ENCODE measurements around the gene ESCO1. TPM values are rescaled to one million over a fixed set of nuclear protein-coding genes. Genes with fewer than 3 reads are reported as not detected.

Gene ESCO1
- polyA plus RNA-seq, 2 of the 4 experiments (the other 2 are of a cell fraction): 7.7 to 13.2 TPM

- DNase-seq (ENCODE audit: low read depth in 1 of 2, low spot score in 1 of 2) (no peak), ATAC-seq (no peak), FAIRE-seq (no peak)
- Histone ChIP-seq H3K4me3 (no peak overlapping the region), H3K27ac (no peak overlapping the region), H3K9me3 (no peaks in the 10 kb centered on the region), H3K4me2 (no peak overlapping the region), H3K4me1 (no peaks in the 10 kb centered on the region)
- 66% methylated on average over 2 of the region's 2 CpGs for WGBS (ENCODE audit: missing lambda C conversion rate)
- peak; percentile 81 for TF ChIP-seq MAFK (IDR thresholded peaks at IDR 0.05; ENCODE audit: partially characterized antibody)
- TF ChIP-seq HEYL (CRISPR knock-in tag; IDR thresholded peaks at IDR 0.05): no peak
- POLR2A ChIA-PET: no interaction called here
- CTCF ChIA-PET: interaction anchor here (1.5 kb wide), 1 partner anchor 286 kb away, joined by 4 read pairs; no protein-coding TSS in a partner anchor
Measured at GRCh38 chr18:21481739-21482138, 118.8 kb downstream of the ESCO1 start.

GRCh38 chr18:21479721-21480120, 120.8 kb downstream of the ESCO1 start:
- FAIRE-seq: no peak
- CTCF ChIA-PET: no interaction called here

More at GRCh38 chr18:21479721-21480120, 120.8 kb downstream of the ESCO1 start:
- TF ChIP-seq RCOR1 (IDR thresholded peaks at IDR 0.05; ENCODE audit: low read depth, low read length) (no peak), HEYL (CRISPR knock-in tag; IDR thresholded peaks at IDR 0.05) (no peak), CEBPB (IDR thresholded peaks at IDR 0.05) (no peak), HES2 (IDR thresholded peaks at IDR 0.05) (no peak), USF2 (IDR thresholded peaks at IDR 0.05) (no peak)
- TF ChIP-seq, protein P1, sequence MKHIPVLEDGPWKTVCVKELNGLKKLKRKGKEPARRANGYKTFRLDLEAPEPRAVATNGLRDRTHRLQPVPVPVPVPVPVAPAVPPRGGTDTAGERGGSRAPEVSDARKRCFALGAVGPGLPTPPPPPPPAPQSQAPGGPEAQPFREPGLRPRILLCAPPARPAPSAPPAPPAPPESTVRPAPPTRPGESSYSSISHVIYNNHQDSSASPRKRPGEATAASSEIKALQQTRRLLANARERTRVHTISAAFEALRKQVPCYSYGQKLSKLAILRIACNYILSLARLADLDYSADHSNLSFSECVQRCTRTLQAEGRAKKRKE (CRISPR knock-in tag; IDR thresholded peaks at IDR 0.05; ENCODE audit: low read depth): no peak
- H3K4me3 ChIP-seq: no peak overlapping the region
- DNase-seq (ENCODE audit: low read depth in 1 of 2, low spot score in 1 of 2) (no peak), ATAC-seq (no peak)
- POLR2A ChIA-PET: no interaction called here
- H3K4me2 ChIP-seq: no peak overlapping the region
- no peaks in the 10 kb centered on the region for H3K4me1 ChIP-seq
- H3K9me3 ChIP-seq: no peaks in the 10 kb centered on the region
- no peak overlapping the region for H3K27ac ChIP-seq
- WGBS (ENCODE audit: missing lambda C conversion rate): 94% methylated on average over 5 of the region's 5 CpGs

Other genes starting within 250 kb of the ESCO1 start
- gene SNRPD1, start 11.6 kb upstream of the ESCO1 start, polyA plus RNA-seq (2011; rRNA removed): 49.3 and 139 TPM in 2 replicates
- gene SNRPD1, start 11.6 kb upstream of the ESCO1 start, polyA plus RNA-seq (2017; fragmentation: RNase III; extraction: RNeasy Plus Mini Kit Qiagen cat#74134 plus additional on column Dnase treatment): 356 to 402 TPM (median 378 TPM) in 3 replicates
- gene ABHD3, start 104.1 kb upstream of the ESCO1 start, polyA plus RNA-seq (2011; rRNA removed): 24.4 and 24.7 TPM in 2 replicates
- gene ABHD3, start 104.1 kb upstream of the ESCO1 start, polyA plus RNA-seq (2017; fragmentation: RNase III; extraction: RNeasy Plus Mini Kit Qiagen cat#74134 plus additional on column Dnase treatment): 20.9 to 28.0 TPM (median 23.7 TPM) in 3 replicates
- gene MIB1, start 140.1 kb upstream of the ESCO1 start, polyA plus RNA-seq (2011; rRNA removed): 20.3 and 22.2 TPM in 2 replicates
- gene MIB1, start 140.1 kb upstream of the ESCO1 start, polyA plus RNA-seq (2017; fragmentation: RNase III; extraction: RNeasy Plus Mini Kit Qiagen cat#74134 plus additional on column Dnase treatment): 8.4 to 9.7 TPM (median 9.6 TPM) in 3 replicates

Measured in A549 (cell line).